ENCODE data around the gene KIAA1328. TPM values are rescaled to one million over a fixed set of nuclear protein-coding genes. Genes with fewer than 3 reads are reported as not detected.

Gene KIAA1328
- total and polyA plus RNA-seq, 2 donors (not counting 3 experiments of a cell fraction or from before 2014, with no cell fraction given) = 2.7 to 6.5 TPM

DNA sequence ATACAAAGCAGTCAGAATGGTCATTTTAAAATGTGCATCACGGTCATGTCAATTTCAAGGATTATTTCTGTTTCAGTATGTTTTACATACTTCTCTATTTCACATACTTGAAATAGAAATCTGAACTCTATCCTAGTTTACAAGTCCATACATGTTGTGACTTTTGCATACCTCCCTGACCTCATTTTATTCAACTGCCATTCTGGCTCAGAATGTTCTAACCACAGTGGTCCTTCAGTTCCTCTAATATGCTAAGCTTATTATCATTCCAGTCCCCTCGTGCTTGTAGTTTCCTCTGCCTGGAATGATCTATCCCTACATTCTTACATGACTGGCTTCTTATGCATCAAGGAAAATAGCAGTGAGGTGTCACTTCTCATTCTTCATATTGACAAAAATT lies 295.6 kb downstream of the KIAA1328 start:
- no peaks in the 10 kb centered on the region for H3K9me1 ChIP-seq (replicated peaks; ENCODE audit: control insufficient read depth, extremely low read depth, insufficient read depth, low read length)
- FAIRE-seq (no peak), DNase-seq (ENCODE audit: low read depth, low spot score) (no peak)
- no peaks in the 10 kb centered on the region for H3K79me2 ChIP-seq (ENCODE audit: control insufficient read depth, insufficient read depth, low read length)
- H3K9me3 ChIP-seq (replicated peaks; ENCODE audit: control insufficient read depth, insufficient read depth, low read length) = no peaks in the 10 kb centered on the region
- CTCF ChIA-PET = no interaction called here
- dilution Hi-C loops (cut with MboI; ENCODE audit: extremely low pct_ligation_motif_present, low sequenced_read_pairs) (no loop called here), intact Hi-C loops (cut with micrococcal nuclease) (no loop called here)
- H3K4me2 ChIP-seq (ENCODE audit: insufficient read depth, low read length) = no peak overlapping the region
- H3K4me1 ChIP-seq (ENCODE audit: control insufficient read depth, extremely low read depth, insufficient read depth, low read length) = no peaks in the 10 kb centered on the region
- BruUV-seq (replicated peaks) = no TSS peak
- H3K36me3 ChIP-seq (ENCODE audit: control insufficient read depth in 2 of 2, extremely low read depth in 1 of 2, insufficient read depth in 2 of 2, low read length in 2 of 2) = no peaks in the 10 kb centered on the region
- H3K27me3 ChIP-seq (ENCODE audit: control insufficient read depth in 2 of 2, insufficient read depth in 2 of 2, low read length in 2 of 2) = no peaks in the 10 kb centered on the region
- POLR2A ChIA-PET = no interaction called here
- no peak overlapping the region for H3K27ac ChIP-seq (ENCODE audit: insufficient read depth, low read depth, low read length)
- TF ChIP-seq MYC (IDR thresholded peaks at IDR 0.05; ENCODE audit: low read depth, low read length) = no peak
- no peak for TF ChIP-seq GATA2 (IDR thresholded peaks at IDR 0.05; ENCODE audit: insufficient read depth, insufficient read length, low read depth, low read length)
- no peak for TF ChIP-seq POLR2AphosphoS5 (IDR thresholded peaks at IDR 0.05; ENCODE audit: insufficient read depth, low read depth, low read length)
- TF ChIP-seq, protein P1, sequence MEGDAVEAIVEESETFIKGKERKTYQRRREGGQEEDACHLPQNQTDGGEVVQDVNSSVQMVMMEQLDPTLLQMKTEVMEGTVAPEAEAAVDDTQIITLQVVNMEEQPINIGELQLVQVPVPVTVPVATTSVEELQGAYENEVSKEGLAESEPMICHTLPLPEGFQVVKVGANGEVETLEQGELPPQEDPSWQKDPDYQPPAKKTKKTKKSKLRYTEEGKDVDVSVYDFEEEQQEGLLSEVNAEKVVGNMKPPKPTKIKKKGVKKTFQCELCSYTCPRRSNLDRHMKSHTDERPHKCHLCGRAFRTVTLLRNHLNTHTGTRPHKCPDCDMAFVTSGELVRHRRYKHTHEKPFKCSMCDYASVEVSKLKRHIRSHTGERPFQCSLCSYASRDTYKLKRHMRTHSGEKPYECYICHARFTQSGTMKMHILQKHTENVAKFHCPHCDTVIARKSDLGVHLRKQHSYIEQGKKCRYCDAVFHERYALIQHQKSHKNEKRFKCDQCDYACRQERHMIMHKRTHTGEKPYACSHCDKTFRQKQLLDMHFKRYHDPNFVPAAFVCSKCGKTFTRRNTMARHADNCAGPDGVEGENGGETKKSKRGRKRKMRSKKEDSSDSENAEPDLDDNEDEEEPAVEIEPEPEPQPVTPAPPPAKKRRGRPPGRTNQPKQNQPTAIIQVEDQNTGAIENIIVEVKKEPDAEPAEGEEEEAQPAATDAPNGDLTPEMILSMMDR (IDR thresholded peaks at IDR 0.05; ENCODE audit: extremely low read depth in 1 of 2, insufficient read depth in 1 of 2, low read depth in 1 of 2, low read length in 2 of 2) = no peak
- no peak for TF ChIP-seq EZH2 (IDR thresholded peaks at IDR 0.05; ENCODE audit: borderline replicate concordance, low read depth, low read length, severe bottlenecking)
- no peak for TF ChIP-seq POLR2A (IDR thresholded peaks at IDR 0.05; ENCODE audit: low read depth, low read length)
- TF ChIP-seq FOS (IDR thresholded peaks at IDR 0.05; ENCODE audit: borderline replicate concordance, insufficient read depth, low read length) = no peak
- TF ChIP-seq, protein P2, sequence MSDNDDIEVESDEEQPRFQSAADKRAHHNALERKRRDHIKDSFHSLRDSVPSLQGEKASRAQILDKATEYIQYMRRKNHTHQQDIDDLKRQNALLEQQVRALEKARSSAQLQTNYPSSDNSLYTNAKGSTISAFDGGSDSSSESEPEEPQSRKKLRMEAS (IDR thresholded peaks at IDR 0.05; ENCODE audit: insufficient read depth, insufficient read length) = no peak
- no peak for TF ChIP-seq JUN (IDR thresholded peaks at IDR 0.05; ENCODE audit: borderline replicate concordance, insufficient read depth, insufficient read length, low read depth)
- no peak overlapping the region for H3K4me3 ChIP-seq (replicated peaks in 1 of 3; ENCODE audit: insufficient read depth in 1 of 3, low read depth in 1 of 3, low read length in 3 of 3)
- no peak overlapping the region for H3K9ac ChIP-seq (replicated peaks; ENCODE audit: extremely low read depth, insufficient read depth, low read length)
- no peaks in the 10 kb centered on the region for H4K20me1 ChIP-seq (replicated peaks; ENCODE audit: control insufficient read depth, extremely low read depth, insufficient read depth, low read length)
- no peak overlapping the region for H2AFZ ChIP-seq (ENCODE audit: low read depth, low read length)
